HG02884 (cell line): ENCODE measurements around the gene LMX1A.

ENCODE experiments used
- ATAC-seq: cut with Tn5 transposase; IDR thresholded peaks from one replicate; pipeline ENCODE4 v1.9.1; 2021; ENCODE audit warnings: mild to moderate bottlenecking, moderate library complexity; ENCODE audit not compliant: unreplicated experiment

LMX1A gene

GRCh38 chr1:165276314-165276713 is 80.2 kb downstream of the LMX1A start:
- no peak for ATAC-seq

GRCh38 chr1:165265196-165265838 is 91.2 kb downstream of the LMX1A start:
- ATAC-seq = no peak

DNA sequence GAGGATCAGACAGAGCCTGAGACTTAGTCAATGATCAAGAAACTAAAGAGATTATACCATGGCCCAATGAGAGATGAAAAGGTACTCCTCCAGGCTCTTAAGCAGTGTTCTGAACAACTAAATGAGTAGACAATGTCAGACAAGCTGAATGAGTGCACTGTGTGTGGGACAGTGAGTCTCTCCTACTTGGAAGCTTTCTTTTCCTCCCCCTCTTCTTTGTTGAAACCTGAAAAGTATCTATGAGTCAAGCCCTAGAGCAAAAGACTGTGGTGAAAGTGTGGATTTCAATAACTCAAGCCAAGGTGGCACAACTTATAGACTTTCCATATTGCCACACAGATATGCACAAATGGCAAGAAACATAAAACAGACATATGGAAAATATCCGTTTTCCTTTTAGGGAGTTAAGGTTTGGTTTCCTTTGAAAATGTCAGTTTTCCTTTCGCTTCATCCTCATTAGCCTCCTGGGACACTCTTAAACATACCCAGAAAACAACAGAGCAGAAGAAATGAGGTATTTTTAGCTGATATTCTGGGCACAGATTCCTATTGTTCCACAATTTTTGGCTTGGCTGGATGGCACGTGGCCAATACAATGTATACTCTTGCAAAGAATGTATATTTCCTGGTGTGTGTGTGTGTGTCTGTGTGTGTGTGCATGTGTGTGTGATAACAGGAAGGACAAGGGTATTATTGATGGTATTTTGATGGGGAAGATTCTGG is 96.6 kb downstream of the LMX1A start:
- no peak for ATAC-seq

DNA sequence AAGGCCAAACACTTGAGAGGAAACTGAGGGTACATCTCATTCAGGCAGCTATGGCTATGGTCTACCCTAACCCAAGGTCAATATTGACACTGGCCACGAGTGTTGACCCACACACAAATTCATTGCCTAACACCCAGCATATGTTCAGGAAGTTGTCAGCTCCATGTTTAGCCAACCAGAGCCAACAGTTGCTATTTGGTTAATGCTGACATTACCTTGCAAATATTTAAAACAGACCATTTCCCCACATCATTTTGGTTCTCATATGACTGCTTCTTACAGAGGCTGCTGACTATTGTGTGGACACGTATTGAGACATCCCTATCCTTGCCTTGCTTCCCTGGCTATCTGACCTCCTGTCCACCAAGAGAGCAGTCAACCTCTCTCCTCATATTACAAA is 97.3 kb downstream of the LMX1A start:
- ATAC-seq = no peak

GRCh38 chr1:165257969-165258459 is 98.5 kb downstream of the LMX1A start:
- ATAC-seq = no peak

- no peak for ATAC-seq
These were observed 101.5 kb downstream of the LMX1A start for GRCh38 chr1:165254896-165255625.

- no peak for ATAC-seq
These were observed 102.1 kb downstream of the LMX1A start for GRCh38 chr1:165254376-165254775.

- ATAC-seq = no peak
These were observed 102.7 kb downstream of the LMX1A start for GRCh38 chr1:165253818-165254254.

DNA sequence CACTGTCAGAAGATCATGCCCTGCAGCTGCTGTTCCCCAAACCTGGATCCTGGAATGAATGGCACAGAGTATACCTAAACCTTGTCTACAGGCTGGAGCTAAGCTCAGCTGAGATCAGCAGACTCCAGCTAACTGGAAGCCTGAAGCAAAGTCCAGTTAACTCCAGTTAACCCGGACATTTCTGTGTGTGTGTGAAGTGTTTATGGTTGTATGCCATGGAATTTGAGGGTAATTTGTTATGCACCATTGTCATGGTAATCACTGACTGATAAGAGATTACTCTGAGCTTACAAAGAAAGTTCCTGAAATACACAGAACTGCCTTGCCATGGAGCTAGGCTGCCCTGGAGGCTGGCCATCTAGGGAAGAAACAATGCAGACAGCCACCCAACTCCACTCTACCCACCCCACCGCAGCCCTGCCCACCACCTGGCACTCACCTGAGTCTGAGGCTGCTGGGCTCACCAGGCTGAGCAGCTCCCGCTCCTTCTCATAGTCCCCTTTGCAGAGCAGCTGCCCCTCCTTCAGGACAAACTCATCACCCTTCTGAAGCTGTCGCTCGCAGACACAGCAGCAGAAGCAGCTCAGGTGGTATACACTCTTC is 107.4 kb downstream of the LMX1A start:
- ATAC-seq = no peak

DNA sequence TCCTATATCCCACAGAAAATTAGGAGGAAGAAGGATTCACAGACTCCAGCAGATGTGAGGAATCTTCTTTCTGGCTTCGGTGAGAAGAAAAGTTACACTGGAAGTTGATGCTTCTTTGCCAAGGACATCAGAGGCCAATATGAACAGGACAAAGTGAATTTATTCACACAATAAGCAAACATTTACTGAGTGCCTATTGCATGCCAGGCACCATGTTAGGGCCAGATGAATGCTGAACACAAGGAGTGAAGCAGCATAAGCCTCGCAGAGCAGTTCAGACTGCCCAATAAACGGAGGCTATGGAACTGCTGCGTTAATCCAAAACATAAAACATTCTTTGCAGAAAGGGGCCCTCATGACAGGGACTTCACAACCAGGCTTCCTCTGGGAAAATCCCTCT is 114.6 kb downstream of the LMX1A start:
- ATAC-seq = no peak

DNA sequence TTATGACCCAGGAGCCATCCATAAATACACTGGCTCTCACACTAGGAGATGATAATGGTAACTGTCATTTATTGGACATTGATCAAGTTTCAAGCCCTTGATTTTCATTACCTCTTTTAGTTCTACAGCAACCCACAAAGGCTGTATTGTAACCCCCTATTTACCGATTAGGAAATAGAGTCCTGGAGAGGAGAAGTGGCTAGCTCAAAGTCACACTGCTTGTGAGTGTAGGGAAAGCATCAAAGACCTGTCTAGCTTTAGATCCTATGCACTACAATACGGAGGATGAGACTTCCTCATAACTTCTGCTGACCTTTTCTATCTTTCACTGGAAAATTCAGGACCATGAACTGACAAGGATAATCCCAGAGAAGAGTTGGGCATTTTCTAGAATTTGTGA is 115.2 kb downstream of the LMX1A start:
- no peak for ATAC-seq

DNA sequence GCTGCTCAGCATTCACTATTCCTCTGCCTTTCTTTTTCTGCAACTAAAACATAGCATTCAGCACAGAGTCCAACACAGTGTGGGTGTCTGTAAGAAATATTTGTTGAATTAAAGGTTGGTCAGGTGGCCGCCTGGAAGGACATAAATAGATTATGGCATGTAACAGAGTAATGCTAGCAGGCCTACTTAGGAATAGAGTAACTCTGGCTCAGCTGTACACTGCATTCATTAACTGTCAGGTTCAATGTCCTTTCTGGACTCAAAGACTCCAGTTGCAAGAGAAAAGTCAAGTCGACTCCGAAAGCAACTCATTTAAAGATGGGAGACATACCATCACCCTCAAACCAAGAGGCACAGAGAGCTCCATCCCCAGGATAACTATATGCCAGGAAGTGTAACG is 116.0 kb downstream of the LMX1A start:
- ATAC-seq = no peak

GRCh38 chr1:165239873-165240272 is 116.6 kb downstream of the LMX1A start:
- no peak for ATAC-seq

DNA sequence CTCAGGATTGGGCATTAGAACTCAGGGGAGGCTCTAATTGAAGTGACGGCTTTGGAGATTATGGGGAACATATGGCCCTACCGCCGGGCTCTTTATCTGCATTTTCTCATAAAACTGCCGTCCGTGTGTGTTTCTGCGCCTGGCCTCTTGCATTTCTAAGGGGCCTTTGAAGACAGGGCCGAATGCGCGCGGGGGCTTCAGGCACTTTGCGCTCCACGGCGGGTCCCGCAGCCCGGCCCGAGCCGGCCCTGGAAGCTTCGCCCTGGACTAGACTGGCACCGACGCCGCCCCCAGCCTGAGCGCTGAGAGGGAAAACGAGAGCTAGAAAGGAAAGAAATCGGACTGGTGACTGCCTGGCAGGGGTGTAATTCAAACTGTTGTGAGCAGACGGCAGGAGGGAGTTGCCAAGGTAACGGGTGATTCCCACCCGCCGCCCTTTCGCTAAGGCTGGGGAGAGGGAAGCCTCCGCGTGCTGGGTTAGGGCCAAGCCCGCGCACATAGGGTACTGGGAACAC is 120.7 kb downstream of the LMX1A start:
- ATAC-seq = no peak

DNA sequence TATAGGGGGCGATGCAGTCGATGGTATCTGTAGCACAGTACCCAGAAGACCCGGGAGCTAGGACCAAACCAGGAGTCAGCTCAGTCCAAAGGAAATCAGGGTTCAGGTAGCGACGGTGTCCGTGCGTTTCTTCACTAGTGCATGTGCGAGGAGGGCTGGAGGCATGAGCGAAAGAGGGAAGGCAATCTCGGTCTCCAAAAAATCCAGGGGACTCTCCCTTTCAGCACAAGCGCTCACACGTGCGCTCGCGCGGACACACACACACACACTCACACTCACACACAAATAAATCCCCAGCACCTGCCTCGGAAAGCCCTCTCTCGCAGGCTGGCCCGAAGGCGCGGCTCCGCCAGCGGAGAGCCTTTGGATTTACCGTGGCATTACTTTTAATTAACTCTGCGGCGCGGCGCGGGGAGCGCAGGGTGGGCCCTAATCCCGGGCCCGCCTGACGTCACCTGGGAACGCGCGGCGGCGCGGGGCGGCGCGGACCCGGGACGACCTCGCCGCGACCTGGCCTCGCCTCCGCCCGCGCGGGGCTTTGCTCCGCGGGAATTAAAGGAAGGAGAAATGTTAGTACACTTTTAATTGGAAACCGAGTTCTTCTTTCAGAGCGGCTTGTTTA is 121.2 kb downstream of the LMX1A start:
- ATAC-seq = no peak

DNA sequence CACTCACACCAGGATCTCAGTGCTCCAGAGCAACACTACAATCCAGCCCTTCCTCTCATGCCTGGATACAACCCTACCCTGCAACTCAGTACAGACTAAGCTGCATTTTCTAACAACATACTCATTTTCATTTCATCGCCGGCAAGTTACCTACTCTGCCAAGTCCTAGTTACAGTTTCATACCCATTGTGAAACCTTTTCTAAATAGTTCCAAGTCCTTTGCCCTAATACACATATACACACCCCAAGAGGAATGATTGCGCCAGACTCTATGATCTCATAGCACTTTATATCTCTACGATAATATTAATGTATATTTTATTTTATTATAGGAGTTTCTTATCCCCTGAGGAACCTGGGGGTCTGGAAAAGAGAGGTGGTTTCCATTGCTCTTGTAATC is 122.4 kb downstream of the LMX1A start:
- ATAC-seq = no peak

DNA sequence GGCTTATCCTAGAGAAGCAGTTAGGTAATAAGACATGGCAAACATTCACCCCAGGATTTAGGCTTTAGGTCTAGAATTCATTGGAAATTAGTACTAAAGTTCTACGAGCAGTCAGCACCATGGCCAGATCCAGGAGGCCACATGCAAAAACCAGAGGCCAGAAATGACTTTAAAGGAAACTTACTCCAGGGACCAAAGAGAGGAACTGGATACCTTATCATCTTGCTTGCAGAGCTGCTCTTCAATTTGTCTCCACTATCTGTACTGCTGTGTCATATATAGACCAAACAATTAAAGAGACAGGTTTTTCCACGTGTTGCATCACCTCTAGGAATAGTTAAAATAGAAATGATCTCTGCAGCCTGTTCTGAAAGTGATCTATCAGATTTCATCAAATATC is 127.8 kb downstream of the LMX1A start:
- no peak for ATAC-seq

DNA sequence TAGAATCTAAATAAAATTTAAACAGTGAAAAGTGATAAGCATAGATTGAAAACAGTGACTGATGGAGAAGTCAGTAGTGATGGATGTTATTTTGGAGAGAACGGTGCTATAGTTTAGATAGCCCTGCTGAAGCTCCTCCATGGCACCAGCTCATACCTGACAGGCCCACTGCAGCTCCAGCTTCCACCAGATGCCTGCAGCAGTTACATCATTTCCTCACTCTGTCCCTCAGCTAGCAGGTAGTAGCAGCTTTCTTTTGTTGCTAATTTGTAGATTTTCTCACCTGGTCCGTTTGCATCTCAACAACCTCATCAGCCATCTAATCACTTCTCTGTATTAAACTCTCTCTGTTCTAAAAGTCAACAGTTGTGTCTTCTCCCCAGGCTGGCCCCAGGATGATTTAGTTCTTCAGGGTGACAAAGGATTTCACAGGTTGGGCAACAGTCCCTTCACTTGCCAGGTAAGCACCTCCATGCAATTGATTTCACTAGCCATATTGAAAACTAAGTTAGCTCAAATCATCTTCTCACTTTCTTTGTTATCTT is 128.3 kb downstream of the LMX1A start:
- no peak for ATAC-seq

GRCh38 chr1:165226326-165226725 is 130.2 kb downstream of the LMX1A start:
- no peak for ATAC-seq

GRCh38 chr1:165225650-165226049 is 130.9 kb downstream of the LMX1A start:
- ATAC-seq = no peak
